ENCODE data around the gene ACKR1.

Gene ACKR1

DNA sequence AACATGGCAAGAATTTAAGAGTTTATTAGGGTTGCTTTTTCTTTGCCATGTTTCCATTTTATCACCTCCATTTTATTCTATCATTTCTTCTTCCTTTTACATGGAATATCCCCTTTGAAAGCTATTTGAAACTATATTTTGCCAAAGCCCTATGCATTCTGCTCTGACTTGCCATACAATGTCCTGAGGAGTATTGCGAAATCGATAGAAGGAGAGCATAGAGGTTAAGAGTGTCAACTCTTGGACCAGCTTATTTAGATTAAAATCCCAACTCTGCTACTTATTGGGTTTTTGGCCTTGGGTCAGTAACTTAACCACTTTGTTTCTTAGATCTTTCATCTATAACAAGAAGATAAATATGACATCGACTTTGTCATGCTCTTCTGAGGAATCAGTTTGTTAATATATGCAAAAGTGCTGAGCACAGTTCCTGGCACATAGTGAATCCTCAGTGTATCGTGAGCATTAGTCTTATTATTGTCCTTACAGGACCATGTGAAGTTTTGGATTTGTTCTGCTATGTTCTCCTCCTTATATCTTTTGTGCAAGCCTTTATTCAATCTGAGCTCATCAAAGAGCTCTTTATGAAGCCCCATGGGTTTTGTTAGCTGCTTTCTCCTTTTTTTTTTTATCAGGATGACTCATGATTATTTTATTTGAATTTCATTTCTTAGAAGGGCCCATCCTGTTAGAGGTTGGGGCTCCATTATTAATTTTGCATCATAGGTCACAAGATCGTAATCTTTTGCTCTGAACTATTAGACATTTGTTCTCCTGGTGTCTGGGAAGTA is 17.6 kb downstream of the ACKR1 start:
- DNase-seq (ENCODE audit: low read depth, low spot score) = no peak

DNA sequence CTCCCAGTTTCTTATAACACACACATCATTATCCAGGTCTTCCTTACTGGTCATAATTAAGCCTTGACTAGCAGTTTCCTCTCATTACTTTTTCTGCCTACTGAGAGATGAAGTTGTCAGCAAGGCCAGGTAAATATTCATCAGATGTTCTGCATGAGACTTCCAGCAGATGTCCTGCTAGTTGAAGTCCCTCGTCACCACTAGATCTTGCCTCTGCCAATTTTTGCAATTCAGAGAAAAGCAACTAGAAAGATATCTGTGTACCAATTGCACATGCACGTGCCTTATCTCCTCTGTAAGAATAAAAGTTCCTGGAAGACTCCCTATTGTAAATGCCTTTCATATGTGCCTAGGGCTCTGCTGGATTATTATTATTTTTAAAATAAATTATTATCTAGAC is 18.3 kb downstream of the ACKR1 start:
- no peak for DNase-seq (ENCODE audit: low read depth, low spot score)

DNA sequence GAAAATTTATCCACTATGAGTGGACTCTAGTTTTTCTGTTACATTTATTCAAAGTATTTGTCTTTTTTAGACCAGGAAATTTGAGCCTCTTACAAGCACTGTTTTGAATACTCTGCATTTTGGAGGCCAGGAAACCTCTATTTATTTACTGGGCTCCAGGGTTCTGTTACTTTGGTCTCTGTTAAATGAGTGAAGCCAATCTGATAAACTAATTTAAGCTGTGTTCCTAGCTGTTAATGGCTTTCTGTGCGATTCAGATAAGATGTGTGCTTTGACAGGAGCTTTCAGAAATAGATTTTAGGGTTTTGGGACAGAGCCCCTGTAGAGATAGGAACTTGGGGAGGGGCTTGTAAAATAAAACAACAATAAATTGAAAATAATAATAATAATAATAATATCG is 23.9 kb downstream of the ACKR1 start:
- no peak for DNase-seq (ENCODE audit: low read depth, low spot score)

DNA sequence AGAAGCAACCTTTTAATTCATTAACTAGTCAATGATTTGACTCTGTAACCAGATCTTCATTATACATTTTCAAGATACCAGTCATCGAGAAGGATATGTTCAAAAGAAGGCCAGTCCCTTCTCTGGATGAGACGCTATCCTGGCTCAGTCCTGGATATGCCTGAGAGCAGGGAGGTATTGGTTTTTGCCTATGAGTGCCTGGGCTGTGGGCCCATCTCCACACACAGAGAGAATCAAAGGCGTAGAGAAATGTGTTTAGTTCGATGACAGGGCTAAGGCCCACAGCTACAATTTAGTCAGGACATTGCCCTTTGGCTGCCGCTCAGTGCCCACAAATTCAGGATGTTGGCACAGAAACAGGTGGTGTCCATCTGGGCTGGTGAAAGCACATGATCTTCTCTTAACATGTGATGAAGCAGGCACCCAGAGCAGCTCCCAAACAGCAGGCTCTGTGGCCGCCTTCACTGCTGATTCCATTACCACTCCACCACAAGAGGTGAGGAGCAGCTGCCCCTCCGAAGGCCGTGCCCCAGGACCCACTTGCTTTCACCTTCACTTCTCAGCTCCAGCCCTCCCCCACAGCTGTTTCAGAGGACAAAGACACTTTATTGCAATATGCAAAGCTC is 24.7 kb downstream of the ACKR1 start:
- no peak for DNase-seq (ENCODE audit: low read depth, low spot score)

DNA sequence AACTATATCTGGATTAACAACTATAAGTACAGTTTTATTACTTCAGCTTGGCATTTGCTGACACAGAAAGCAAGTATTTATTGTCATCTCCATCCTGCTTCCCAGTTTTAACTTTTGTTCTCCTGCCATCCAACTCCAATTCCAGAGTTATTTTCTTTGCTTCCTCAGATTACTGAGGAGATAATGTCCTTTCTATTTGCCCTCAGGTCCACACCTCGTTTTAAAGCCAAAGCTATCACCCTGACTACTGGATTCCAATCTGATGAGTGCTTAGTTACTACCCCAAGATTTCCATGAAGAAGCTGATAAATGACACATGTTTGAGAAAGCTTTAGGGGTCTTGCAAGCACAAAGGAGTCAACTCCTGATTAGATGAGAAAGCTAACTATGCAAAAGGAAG is 25.2 kb downstream of the ACKR1 start:
- no peak for DNase-seq (ENCODE audit: low read depth, low spot score)

DNA sequence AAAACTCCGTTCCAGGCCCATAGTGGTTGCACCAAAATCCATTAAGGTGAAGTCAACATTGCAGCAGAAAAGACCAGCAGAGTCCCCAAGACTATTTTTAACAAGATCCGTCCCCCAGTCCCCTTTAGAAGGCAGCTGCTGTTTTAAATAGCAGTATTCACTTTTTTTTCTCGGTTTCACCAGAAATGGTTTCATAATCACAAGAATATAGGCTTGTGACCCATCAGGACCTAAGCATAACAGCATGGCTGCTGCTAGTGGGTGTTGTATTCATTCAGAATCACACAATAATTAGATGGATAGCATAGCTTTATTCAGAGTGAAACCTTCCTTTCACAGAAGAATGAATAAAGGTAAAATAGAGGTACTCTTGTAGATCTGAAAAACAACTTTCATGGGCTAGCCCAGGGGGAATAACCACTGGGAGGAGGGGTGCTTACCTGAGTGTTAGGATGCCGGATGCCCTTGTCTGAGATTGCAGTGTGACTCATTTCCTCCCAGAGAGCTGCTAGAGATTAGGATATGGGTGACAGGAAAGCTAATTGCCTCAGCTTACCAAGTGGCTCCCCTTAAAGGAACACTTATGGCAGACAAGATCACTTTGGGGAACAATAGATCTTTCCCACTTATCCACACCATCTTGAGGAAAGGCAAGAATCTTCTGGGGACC is 35.0 kb downstream of the ACKR1 start:
- DNase-seq (ENCODE audit: low read depth, low spot score) = no peak

DNA sequence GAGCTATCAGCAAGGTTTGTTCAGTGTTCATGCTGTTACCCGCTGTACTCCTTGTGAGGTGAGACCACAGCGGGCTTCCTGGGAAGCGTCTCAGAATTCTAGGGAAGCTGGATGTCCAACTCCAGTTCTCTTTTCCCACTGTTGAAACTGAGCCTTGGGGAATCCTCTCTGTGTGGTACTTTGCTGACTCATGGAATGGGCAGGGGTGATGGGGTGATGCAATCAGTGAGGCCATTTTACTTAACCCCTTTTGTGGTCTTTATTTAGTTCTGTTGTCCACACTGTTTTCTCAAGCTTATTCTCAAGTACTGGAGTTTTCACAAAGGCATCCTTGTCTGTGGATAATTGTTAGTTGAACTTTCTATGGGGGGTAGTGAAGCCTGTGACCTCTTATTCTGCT is 42.6 kb downstream of the ACKR1 start:
- no peak for DNase-seq (ENCODE audit: low read depth, low spot score)

DNA sequence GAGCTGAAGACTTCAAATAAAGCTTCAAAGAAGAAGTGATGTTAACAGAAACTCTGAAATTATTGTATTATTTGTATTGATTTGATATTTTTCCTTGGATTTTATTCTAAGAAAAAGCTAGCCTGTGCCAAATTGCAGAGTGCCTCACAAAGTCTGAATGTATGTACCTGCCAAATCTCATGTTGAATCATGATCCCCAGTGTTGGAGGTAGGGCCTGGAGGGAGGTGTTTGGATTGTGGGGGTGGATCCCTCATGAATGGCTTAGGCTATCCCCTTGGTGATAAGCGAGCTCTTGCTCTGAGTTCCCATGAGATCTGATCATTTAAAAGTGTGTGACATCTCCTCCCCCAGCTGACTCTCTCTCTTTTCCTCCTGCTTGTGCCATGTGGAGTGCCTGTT is 43.6 kb downstream of the ACKR1 start:
- DNase-seq (ENCODE audit: low read depth, low spot score) = no peak

DNA sequence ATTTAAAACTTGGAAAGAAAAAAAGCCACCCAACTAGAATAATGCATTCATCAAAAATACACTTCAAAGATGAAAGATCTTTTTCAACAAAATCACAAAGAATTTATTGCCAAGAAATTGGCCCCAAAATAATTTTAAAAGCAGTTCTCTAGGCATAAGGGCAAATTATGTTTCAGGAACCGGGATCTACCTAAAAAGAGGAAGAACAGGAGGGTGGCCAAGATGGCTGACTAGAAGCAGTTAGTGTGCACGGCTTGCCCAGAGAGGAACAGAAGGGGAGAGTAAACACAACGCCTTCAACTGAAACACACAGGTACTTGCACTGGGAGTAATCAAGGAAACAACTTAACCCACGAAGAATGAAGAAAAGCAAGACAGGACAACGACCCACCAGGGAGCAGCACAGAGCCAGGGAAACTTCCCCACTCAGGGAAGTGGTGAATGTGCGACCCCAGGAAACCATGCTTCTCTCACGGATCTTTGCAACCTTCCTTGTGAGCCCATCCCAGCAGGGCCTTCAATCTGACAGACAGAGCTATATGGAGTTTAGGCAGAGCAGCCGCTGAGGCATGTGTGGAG is 46.1 kb downstream of the ACKR1 start:
- DNase-seq (ENCODE audit: low read depth, low spot score) = no peak

All from smooth muscle cell of the brain vasculature (primary cell).